ENCODE data around the gene TCF7L1. TPM values are rescaled to one million over a fixed set of nuclear protein-coding genes. Genes with fewer than 3 reads are reported as not detected.

Gene TCF7L1
- total RNA-seq, 4 donors from 2014 or later = 2.7 to 10.3 (median 8.2) TPM

DNA sequence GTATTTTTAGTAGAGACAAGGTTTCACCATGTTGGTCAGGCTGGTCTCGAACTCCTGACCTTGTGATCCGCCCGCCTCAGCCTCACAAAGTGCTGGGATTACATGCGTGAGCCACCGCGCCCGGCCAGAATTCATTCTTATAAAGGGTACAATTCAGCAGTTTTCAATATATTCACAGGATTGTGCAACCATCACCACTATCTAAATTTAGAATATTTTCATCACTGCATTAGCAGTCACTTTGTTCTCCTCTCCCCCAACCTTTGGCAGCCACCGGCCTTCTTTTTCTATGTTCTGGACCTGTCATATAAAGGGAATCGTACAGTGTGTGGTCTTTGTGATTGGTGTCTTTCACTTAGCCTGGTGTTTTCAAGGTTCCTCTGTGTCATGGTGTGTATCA, 40.7 kb downstream of the TCF7L1 start:
- TF ChIP-seq, protein P1, sequence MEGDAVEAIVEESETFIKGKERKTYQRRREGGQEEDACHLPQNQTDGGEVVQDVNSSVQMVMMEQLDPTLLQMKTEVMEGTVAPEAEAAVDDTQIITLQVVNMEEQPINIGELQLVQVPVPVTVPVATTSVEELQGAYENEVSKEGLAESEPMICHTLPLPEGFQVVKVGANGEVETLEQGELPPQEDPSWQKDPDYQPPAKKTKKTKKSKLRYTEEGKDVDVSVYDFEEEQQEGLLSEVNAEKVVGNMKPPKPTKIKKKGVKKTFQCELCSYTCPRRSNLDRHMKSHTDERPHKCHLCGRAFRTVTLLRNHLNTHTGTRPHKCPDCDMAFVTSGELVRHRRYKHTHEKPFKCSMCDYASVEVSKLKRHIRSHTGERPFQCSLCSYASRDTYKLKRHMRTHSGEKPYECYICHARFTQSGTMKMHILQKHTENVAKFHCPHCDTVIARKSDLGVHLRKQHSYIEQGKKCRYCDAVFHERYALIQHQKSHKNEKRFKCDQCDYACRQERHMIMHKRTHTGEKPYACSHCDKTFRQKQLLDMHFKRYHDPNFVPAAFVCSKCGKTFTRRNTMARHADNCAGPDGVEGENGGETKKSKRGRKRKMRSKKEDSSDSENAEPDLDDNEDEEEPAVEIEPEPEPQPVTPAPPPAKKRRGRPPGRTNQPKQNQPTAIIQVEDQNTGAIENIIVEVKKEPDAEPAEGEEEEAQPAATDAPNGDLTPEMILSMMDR (IDR thresholded peaks at IDR 0.05; ENCODE audit: low read depth) = no peak

DNA sequence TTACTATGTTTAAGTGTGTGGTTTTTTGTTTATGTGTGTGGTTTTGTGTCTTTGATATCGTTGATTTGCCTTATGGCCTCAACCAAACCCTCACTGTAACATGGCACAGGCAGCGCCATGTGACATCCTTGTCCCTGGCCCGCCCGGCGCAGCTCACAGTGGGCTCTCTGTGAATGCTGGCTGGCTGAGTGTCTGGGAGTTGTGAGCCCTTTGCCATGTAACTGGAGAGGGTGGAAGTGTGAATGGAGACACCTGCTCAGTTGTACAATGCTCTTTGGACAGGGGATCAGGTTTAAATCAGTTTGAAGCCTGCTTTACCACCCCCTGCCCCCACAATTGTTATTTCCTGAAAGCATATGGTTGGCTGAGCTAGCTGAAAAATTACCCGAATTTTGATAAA, 41.8 kb downstream of the TCF7L1 start:
- TF ChIP-seq, protein P1 (IDR thresholded peaks at IDR 0.05; ENCODE audit: low read depth) = no peak

DNA sequence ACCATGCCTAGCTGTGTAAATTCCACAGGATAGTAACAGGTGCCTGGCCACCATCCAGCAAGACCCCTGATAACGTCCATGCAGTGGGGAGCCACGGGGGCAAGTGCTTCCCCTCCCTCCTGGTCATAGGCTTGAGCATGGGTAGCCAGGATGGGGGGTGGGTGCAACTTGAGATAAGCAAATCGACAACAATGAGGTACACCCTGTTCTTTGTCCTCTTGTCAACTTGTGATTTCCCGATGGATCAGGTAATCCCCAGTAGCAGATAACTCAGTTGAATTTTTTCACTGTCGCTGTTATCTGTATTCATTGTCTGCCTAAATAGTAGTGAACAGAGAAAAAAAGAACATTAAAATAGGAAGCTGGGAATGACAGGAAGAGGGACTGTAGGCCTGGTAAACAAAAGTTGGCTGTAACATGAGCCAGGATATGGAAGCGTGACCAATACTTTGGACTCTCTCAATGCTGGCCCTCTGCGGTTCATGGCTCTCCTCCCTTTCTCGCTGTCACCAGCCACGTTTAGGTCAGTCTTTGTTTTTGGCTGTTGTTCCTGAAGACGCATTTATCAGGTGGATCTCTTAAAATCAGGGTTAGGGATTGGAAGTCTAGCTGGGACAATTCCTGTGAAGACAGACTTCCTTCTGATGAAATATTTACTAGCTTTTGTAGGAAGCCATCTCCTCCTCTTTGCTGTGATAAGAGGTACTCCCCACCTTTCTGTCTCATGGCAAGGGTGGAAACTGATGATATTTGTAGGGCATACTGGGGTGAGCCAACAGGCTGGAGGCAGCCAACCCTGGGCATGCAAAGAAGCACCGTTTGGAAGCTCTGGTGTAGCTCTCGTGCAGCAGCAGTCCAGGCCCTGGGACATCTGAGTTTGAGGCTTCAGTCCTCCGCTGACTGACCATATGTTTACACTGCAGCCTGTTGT, 42.4 kb downstream of the TCF7L1 start:
- TF ChIP-seq, protein P1 (IDR thresholded peaks at IDR 0.05; ENCODE audit: low read depth) = no peak

DNA sequence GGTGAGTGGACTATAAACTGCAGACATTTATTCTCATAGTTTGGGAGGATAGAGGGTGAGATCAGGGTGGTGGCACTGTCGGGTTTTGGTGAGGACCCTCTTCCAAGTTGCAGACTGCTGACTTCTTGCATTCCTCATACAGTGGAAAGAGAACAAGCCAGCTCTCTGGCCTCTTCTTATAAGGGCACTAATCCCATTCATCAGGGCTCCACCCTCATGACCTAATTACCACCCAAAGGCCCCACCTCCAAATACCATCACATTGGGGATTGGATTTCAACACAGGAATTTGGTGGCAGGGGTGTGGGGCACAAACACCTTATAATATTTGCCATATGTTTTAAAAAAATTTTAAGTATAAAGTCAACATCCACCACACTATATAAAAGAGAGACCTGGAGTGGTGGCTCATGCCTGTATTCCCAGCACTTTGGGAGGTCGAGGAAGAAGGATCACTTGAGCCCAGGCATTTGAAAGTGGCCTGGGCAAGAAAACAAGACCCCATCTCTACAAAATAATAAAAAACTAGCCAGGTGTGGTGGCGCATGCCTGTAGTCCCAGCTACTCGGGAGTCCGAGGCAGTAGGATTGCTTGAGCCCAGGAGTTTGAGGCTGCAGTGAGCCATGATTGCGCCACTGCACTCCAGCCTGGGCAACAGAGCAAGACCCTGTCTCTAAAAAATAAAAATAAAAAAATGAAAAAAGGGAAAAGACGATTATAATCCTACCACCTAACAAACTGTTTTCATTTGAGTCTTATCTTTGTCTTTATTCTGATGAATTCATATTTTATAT, 44.0 kb downstream of the TCF7L1 start:
- TF ChIP-seq, protein P1 (IDR thresholded peaks at IDR 0.05; ENCODE audit: low read depth) = no peak

DNA sequence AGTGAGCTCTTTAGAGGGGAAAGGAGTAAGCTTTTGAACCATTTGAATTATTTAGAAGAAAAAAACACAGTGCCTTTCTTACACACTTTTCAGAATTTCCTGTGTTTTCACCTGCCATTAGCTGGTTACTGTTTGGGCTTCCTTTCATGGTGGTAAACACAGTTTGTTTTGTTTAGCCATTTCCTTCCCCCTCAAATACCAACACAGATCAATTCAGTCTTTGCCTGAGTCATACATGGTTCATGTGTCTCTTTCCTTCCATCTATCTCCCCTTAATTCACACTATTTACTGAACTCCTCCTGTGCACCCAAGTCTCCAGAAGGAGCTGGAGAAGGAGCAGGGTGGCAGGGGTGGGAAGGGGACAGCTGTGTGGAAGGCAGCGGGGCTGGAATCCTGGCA, 45.0 kb downstream of the TCF7L1 start:
- TF ChIP-seq, protein P1 (IDR thresholded peaks at IDR 0.05; ENCODE audit: low read depth) = no peak

DNA sequence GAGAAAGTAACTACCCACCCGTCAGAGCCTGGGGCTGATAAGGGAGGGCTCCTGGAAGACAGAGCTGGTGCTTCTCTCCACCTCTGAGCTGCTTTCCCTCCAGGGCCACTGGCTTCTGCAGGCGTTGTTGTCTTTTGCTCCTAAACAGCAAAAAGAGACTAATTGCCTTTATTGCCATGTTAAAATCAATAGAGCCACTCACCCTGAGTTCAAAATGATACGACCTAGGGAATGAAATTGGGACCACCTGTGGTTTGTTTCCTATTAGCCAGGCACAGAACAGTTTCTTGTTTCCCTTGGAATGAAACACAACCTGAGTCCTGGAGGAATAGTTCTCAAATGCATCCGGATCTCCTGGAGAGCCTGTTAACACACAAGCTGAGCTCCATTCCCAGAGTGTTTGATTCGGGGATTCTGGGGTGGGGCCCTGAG, 45.8 kb downstream of the TCF7L1 start:
- TF ChIP-seq, protein P1 (IDR thresholded peaks at IDR 0.05; ENCODE audit: low read depth) = no peak

DNA sequence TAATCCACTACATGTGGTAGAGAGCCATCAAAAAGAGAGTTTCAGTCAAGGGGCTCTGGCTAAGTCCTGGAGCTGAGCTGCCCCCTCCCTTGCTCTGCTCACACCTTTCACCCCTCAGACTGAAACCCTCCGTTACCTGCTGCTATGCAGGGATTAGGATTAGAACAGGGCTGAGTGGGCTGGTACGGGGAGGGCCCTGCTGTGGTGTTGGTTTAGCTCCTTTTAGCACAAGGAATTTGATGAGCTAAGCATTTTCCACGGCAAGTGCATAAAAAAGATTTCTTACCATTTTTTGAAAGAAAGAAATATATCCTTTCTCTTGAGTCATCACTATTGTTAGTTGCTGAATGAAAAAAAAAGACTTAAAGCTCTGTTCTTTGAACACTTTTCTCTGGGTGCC, 46.3 kb downstream of the TCF7L1 start:
- TF ChIP-seq, protein P1 (IDR thresholded peaks at IDR 0.05; ENCODE audit: low read depth) = no peak

All from subcutaneous adipose tissue (tissue), 4 donors.